H1 (cell line): ENCODE data around the gene COL25A1. TPM values are rescaled to one million over a fixed set of nuclear protein-coding genes. Genes with fewer than 3 reads are reported as not detected.

Experiments used
- ASH2L ChIP-seq: fragments of 200-600, 300-600 bp; sonication (generic); IDR thresholded peaks from one replicate; pipeline ENCODE4 v1.7.1; 2017; ENCODE audit warnings: low read length
- BACH1 ChIP-seq: IDR thresholded peaks from 2 replicates; pipeline ENCODE4 v1.6.1; 2012; ENCODE audit warnings: low read length, improper control_type of control experiment
- CBX8 ChIP-seq: fragments of 300-800, 300-1000 bp; sonication (generic); IDR thresholded peaks from 2 replicates; pipeline ENCODE4 v1.7.1; 2016; ENCODE audit warnings: low read depth, low read length, borderline replicate concordance
- KDM1A ChIP-seq: fragments of 200-600, 300-600 bp; sonication (generic); IDR thresholded peaks from 2 replicates; pipeline ENCODE4 v1.7.1; 2016; ENCODE audit warnings: mild to moderate bottlenecking, low read length, borderline replicate concordance
- PHF8 ChIP-seq: fragments of 200-600 bp; sonication (generic); conservative IDR thresholded peaks from 2 replicates; pipeline ENCODE4 v1.7.1; 2012; ENCODE audit warnings: low read depth, mild to moderate bottlenecking, inconsistent platforms, low read length, moderate library complexity
- SAP30 ChIP-seq: fragments of 300-600 bp; sonication (generic); IDR thresholded peaks from 2 replicates; pipeline ENCODE4 v1.7.1; 2012; ENCODE audit warnings: low read length, moderate library complexity, mild to moderate bottlenecking, inconsistent platforms; ENCODE audit not compliant: insufficient read depth, insufficient replicate concordance
- SUZ12 ChIP-seq: fragments of 200-600 bp; sonication (generic); IDR thresholded peaks from 2 replicates; pipeline ENCODE4 v1.6.1; 2012; ENCODE audit warnings: mild to moderate bottlenecking, inconsistent platforms, low read length, moderate library complexity, mixed read lengths
- polyA plus RNA-seq, 7 experiments: library from polyadenylated mRNA; depleted of rRNA in 3 of 7; stranded (reverse) in 5 of 7; unstranded in 2 of 7; fragments of >200 nt in 5 of 7; fragments of 200-250 nt in 2 of 7; gene quantifications; 1 replicate in 5 of 7; 2 replicates in 1 of 7; 4 replicates in 1 of 7; pipeline versions ENCODE4 v1.2.1 to v1.2.3, GENCODE V29; 2011 to 2013; ENCODE audit warnings: missing spikeins in 2 of 7, mixed read lengths in 2 of 7
- total RNA-seq: library from RNA; stranded (reverse); fragmentation: NEBNext Ultra II Directional; extraction: Animal tissue kit (Norgen Biotek cat#: 25700); gene quantifications from 2 replicates; pipeline ENCODE4 v1.2.1, GENCODE V29; 2021

The COL25A1 gene
- total and polyA plus RNA-seq, 2 of the 8 experiments (the other 6 are each of a cell fraction or from before 2014, with no cell fraction given): 1.1 to 8.3 TPM

GRCh38 chr4:109156356-109156755 lies 146.1 kb downstream of the COL25A1 start (continued):
- TF ChIP-seq SAP30 (no peak), SUZ12 (no peak), CBX8 (no peak), ASH2L (no peak), PHF8 (no peak), BACH1 (no peak), KDM1A (no peak)
- TF ChIP-seq, all 59 proteins: peak for 0
